T-helper 9 cell (primary cell): Measurements from ENCODE around the gene LMNA.
"Not testable (repeated sequence)": the region's sequence is repeated elsewhere in the genome, so short reads cannot be mapped to it uniquely, and the experiment has no call there.

Experiments used
- DNase-seq: peaks from one replicate; pipeline ENCODE4 v3.0.0-alpha.2; 2020

The LMNA gene

DNA sequence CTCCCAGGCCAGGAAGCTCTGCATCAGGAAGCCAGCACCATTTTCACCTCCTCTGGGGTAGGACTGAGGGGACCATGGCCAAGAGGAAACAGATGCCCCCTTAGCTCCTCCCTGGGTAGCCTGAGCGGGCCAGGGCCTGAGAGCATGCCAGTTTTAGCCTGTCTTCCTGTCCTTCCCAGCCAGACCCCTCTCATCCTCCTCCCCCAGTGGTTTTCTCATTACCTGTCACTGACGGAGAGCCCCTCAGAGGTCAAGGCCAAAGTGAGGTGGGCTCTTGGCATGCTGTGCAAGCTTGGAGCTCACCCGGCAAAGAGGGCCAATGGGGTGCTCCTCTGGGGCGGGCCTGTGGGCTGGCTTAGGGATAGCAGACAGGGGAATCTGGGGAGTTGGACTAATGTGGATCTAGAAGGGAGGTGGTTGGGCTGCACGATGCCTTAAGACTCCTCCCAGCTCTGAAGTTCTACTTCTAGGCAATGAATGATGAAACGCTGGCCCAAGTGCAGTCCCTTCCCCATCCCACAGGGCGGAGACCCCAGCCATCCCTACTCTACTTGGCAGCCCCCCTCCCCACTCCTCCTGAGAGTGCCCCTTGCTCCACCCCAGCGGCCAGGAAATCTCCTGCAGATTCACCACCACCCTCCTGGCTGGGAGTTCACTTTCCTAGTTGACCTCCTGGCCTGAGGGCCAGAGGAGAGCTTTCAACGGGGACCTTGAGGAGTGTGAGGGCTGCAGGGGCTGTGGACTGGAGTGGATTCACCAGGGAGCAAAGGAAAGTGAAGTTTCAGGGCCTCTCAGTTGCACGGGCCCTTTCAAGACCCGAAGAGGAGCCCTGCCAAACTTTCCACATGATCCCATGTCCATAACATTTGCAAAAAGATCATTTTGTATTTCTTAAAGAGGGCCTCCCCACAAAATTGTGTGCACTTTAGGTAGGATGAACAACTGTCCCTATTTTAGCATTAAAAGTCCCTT lies 9.4 kb upstream of the LMNA start:
- no peak for DNase-seq

DNA sequence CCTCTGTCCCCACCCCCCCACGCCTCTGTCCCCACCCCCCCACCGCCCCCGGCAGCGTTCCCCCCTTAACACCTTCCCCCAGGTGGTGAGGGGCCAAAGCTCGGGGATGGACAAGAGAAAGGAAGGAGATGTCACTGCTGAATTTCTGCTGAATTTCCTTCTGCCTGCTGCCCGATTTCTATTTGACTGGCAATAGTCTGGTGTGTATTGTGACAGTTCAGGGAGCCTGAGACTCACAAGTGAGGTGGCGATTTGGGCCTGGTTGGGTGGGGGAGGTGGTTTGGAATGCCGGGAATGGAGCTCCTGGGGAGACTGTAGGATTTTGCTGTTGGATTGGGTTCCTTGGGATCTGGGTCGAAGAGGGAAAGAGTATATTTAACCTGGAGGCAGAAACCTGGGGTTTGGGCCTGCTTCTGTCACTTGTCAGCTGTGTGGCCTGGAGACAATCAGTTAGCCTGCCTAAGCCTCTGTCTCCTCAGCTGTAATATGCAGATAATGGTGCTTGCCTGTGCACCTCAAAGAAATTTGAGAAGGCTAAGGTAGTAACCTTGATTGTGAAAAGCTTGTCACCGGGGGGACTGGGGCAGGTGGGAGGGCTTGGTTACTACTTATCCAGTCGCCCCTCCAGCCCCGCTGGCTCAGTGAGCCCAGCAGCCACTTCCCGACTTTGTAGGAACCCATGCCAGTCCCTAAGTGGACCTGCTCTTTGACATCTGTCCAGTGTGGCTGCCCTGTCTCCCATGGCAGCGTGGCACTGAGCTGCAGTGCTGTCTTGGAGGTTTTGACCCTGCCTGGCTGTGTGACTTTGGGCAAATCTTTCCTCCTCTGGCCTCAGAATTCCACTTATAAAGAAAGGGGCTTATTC lies 7.7 kb upstream of the LMNA start:
- no peak for DNase-seq

- no peak for DNase-seq
These were observed 6.5 kb upstream of the LMNA start for GRCh38 chr1:156108057-156108456.

GRCh38 chr1:156108664-156109241 lies 5.8 kb upstream of the LMNA start:
- DNase-seq, result no peak

DNA sequence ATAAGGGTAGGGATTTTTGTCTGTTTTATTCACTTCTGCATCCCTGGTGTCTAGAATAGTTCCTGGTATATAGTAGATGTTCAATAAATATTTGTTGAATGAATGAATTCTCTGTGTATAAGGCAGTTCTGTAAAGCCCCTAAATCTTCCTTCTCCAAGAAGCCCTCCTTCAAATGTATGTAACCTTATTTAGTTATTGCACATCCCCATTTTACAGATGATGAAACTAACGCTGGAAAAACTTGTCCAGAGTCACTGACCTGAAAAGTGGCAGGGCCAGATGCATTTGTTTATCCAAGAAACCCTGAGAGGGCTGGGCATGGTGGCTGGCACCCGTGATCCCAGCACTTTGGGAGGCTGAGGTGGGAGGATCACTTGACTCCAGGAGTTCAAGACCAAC lies 4.3 kb upstream of the LMNA start:
- no peak for DNase-seq

GRCh38 chr1:156111355-156111962 lies 3.1 kb upstream of the LMNA start:
- no peak for DNase-seq

DNA sequence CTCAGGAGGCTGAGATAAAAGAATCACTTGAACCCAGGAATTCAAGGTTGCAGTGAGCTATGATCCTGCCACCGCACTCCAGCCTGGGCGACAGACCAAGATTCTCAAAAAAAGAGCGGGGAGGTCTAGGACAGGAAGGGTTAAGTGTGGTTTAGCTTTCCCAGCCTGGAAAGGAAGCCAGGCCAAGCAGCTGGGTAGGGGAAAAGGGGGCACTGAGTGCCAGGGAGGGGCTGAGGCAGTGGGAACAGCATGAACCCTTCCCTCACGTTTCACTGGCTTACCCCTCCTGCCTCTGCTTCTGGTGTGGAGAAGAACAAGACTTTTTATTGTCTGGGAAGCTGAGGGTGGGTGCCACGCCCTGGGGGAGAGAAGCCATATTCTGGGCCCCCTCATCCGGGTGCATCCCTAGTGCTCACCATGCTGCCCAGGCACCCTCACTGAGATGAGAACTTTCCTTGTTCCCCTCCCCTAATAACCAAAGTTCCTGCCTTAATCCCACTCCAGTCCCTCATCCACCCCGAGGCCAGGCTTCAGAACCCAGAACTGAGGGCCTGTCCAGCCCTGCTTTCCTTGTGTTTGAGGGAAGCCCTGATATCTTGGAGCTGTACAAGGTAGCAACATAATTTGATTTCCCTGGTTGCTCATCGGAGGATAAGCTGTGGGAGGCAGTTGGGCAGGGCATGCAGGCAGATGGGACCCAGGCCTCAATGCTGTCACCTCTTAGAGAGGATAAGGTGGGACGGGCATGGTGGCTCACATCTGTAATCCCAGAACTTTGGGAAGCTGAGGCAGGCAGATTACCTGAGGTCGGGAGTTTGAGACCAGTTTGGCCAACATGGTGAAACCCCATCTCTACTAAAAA lies 2.0 kb upstream of the LMNA start:
- DNase-seq, result no peak

GRCh38 chr1:156113282-156113950 lies 1.1 kb upstream of the LMNA start:
- DNase-seq, result no peak

GRCh38 chr1:156114919-156115513 lies 505 bp downstream of the LMNA start:
- peak; percentile 6 for DNase-seq

DNA sequence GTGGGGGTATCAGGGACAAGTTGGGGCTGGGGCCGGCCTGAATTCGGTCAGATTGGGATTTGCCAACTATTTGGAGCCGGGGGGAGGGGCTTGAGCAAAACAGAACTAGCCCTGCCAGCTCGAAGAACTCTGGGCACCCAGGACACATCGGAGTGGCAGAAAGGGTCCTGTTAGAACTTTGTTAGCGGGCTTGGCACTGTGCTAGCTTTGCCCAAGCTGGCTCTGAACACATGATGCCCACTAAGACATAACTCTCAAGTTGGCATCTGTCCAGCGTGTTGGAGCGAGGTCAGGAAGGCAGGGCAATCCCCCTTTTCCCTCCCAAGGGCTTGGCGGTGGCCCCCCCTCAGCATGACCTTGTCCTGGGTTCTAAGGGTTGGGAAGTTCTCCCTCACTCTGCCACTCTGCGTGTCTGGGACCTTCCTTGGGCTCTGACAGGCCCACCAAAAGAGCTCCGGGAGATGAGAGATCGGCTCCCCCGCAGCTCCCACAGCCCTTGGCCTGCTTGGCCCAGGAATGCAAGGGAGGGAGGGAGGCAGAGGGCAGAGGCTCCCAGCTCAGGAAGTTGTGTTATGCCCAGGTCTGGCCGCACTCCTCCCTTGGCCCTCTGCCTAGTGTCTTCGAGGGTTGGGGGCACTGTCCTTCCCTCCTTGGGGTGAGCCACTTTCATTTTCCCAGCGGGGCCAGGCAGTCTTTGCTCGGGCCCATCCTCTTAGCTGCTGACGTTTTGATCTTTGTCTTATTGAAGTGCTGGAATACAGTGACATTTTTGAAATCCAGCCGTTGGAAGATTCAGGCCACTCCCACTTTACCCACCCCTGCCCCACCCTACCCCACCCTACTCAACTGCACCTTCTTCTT lies 1.2 kb downstream of the LMNA start:
- peak; percentile 23 for DNase-seq

GRCh38 chr1:156116731-156117130 lies 2.2 kb downstream of the LMNA start:
- DNase-seq, result peak; percentile 1

DNA sequence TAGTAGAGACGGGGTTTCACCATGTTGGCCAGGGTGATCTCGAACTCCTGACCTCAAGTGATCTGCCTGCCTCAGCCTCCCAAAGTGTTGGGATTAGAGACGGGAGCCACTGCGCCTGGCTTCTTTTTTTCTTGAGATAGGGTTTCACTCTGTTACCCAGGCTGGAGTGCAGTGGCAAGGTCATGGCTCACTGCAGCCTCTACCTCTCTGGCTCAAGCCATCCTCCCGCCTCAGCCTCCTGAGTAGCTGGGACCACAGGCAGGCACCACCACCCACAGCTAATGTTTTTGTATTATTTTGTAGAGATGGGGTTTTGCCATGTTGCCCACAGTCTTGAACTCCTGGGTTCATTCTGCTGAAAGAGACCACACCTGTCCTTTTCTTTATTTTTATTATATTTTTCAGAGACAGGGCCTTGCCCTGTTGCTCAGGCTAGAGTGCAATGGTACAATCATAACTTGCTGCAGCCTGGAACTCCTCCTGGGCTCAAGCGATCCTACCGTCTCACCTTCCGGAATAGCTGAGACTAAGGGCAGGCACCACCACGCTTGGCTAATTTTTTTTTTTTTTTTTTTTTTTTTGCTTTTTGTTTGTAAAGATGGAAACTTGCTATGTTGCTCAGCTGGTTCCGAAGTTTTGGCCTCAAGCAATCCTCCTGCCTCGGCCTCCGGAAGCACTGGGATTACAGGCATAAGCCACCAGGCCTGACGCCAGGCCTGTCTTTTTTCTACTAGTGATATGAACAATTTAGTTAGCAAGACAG lies 3.1 kb downstream of the LMNA start:
- DNase-seq, result peak; percentile 0

- peak; percentile 11 for DNase-seq
These were observed 3.8 kb downstream of the LMNA start for GRCh38 chr1:156118177-156118868.

GRCh38 chr1:156119503-156120209 lies 5.1 kb downstream of the LMNA start:
- DNase-seq, result peak; percentile 35

GRCh38 chr1:156120318-156120717 lies 5.8 kb downstream of the LMNA start:
- peak; percentile 1 for DNase-seq

DNA sequence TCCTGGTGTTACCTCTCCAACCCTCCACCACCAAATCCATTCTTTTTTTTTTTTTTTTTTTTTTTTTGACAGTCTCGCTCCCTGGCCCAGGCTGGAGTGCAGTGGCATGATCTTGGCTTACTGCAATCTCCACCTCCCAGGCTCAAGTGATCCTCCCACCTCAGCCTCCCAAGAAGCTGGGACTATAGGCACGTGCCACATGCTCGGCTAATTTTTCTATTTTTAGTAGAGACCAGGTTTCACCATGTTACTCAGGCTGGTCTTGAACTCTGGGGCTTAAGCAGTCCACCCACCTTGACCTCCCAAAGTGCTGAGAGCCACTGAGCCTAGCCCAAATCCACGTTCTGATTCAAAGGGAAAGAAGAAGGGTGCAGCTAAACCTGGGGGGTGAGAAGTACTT lies 6.5 kb downstream of the LMNA start:
- DNase-seq, result not testable (repeated sequence)

DNA sequence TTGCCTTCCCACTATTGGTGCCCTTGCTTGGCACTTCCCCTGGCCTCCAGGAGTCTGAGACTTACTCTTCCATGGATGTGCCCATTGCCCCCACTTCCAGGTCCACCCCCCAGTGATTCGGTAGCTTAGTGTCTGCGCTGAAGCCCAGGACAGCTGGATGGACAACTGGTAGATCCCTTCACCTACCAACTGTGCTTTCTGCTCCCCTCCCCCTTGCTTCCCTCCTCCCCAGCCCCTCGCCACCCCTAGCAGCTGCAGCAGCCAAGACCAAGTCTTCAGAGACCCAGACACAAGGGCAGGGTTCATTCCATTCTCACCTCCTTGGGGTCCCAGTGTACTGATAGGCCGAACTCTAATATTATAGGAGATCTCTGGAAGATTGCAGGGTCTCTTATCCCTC lies 6.9 kb downstream of the LMNA start:
- DNase-seq, result peak; percentile 7

DNA sequence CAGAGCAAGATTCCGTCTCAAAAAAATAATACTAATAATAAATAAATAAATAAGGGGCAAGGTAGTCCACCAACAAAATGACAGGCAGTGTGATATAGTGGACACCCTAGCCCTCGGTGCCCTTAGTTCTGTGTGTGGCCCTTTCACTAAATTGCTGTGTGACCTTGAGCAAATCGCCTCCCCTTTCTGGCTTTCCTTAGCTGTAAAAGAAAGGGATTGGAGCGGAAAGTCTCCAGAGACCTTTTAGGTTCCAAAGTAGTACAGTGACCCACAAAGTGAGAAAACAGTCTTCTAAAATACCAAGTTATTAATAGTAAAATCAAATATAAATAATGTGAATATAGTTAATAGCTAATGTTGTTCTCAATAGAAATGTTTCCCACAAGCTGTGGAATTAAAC lies 7.6 kb downstream of the LMNA start:
- peak; percentile 1 for DNase-seq
